Endodermal cell (in vitro differentiated cells): ENCODE measurements around the gene PHOSPHO1. TPM values are rescaled to one million over a fixed set of nuclear protein-coding genes. Genes with fewer than 3 reads are reported as not detected.

Experiments used
- total RNA-seq, 2 donors: library from RNA; stranded (reverse); fragmentation: NEBNext Ultra II Directional in 1 of 2; extraction: Animal tissue kit (Norgen Biotek cat#: 25700) in 1 of 2; gene quantifications; 2 replicates in 1 of 2; 3 replicates in 1 of 2; pipeline ENCODE4 v1.2.1, GENCODE V29; 2021

Gene PHOSPHO1
- total RNA-seq, 2 donors from 2014 or later = 0.82 to 1.3 TPM

Other genes starting within 250 kb of the PHOSPHO1 start
- 100 to 1,000 TPM; 333 to 360 TPM for gene IGF2BP1, start 233.4 kb downstream of the PHOSPHO1 start, total RNA-seq
- under 1 TPM; 0.04 to 0.11 TPM for gene B4GALNT2, start 98.0 kb downstream of the PHOSPHO1 start, total RNA-seq
- 1 to 10 TPM in 1 of 2 donors, not detected in 1; 1.1 TPM for gene GNGT2, start 20.2 kb downstream of the PHOSPHO1 start, total RNA-seq
- 1 to 10 TPM in 1 of 2 donors, under 1 TPM in 1; 0.58 to 1.7 TPM for gene ABI3, start 20.1 kb downstream of the PHOSPHO1 start, total RNA-seq
- 10 to 100 TPM; 42.6 to 60.0 TPM for gene ZNF652, start 131.5 kb upstream of the PHOSPHO1 start, total RNA-seq
- 100 to 1,000 TPM; 227 to 263 TPM for gene PHB1, start 184.1 kb upstream of the PHOSPHO1 start, total RNA-seq